Measurements from ENCODE around the gene SPIB. TPM values are rescaled to one million over a fixed set of nuclear protein-coding genes. Genes with fewer than 3 reads are reported as not detected.

SPIB gene
- total RNA-seq, 1 donor from 2014 or later: not detected

DNA sequence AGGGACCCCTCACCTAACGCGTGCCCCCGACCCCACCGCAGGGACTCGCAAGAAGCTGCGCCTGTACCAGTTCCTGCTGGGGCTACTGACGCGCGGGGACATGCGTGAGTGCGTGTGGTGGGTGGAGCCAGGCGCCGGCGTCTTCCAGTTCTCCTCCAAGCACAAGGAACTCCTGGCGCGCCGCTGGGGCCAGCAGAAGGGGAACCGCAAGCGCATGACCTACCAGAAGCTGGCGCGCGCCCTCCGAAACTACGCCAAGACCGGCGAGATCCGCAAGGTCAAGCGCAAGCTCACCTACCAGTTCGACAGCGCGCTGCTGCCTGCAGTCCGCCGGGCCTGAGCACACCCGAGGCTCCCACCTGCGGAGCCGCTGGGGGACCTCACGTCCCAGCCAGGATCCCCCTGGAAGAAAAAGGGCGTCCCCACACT lies 9.3 kb downstream of the SPIB start:
- TF ChIP-seq, protein P1, sequence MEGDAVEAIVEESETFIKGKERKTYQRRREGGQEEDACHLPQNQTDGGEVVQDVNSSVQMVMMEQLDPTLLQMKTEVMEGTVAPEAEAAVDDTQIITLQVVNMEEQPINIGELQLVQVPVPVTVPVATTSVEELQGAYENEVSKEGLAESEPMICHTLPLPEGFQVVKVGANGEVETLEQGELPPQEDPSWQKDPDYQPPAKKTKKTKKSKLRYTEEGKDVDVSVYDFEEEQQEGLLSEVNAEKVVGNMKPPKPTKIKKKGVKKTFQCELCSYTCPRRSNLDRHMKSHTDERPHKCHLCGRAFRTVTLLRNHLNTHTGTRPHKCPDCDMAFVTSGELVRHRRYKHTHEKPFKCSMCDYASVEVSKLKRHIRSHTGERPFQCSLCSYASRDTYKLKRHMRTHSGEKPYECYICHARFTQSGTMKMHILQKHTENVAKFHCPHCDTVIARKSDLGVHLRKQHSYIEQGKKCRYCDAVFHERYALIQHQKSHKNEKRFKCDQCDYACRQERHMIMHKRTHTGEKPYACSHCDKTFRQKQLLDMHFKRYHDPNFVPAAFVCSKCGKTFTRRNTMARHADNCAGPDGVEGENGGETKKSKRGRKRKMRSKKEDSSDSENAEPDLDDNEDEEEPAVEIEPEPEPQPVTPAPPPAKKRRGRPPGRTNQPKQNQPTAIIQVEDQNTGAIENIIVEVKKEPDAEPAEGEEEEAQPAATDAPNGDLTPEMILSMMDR (conservative IDR thresholded peaks at IDR 0.05; ENCODE audit: low read depth, low read length): no peak
- peak overlapping the region; percentile 31 for H3K4me3 ChIP-seq (ENCODE audit: low read depth, low read length)
- DNase-seq (ENCODE audit: low read depth): no peak

DNA sequence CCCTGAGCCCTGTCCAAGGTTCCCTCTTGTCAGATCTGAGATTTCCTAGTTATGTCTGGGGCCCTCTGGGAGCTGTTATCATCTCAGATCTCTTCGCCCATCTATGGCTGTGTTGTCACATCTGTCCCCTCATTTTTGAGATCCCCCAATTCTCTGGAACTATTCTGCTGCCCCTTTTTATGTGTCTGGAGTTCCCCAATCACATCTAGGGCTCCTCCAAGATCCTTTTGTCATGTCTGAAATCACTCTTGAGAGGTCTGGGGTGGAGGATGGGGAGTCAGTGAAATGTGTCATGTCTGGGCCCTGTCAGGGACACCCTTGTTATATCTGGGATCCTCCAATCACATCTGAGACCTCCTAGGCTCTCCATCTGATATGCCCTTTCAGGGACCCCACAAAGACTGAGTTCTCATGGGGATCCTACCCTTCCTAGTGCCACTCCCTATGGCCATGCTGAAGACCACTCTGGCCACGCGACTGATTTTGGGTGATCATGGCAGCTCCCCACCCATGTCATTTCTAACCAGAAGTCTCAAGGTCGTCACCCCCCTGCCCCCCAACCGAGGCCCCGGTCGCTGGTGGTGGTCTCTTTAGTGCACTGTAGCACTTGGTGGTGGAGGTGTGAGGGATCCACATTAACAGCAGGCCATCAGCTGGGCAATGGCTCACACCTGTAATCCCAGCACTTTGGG lies 10.2 kb downstream of the SPIB start:
- TF ChIP-seq, protein P1 (conservative IDR thresholded peaks at IDR 0.05; ENCODE audit: low read depth, low read length): no peak
- DNase-seq (ENCODE audit: low read depth): no peak
- no peak overlapping the region for H3K4me3 ChIP-seq (ENCODE audit: low read depth, low read length)

DNA sequence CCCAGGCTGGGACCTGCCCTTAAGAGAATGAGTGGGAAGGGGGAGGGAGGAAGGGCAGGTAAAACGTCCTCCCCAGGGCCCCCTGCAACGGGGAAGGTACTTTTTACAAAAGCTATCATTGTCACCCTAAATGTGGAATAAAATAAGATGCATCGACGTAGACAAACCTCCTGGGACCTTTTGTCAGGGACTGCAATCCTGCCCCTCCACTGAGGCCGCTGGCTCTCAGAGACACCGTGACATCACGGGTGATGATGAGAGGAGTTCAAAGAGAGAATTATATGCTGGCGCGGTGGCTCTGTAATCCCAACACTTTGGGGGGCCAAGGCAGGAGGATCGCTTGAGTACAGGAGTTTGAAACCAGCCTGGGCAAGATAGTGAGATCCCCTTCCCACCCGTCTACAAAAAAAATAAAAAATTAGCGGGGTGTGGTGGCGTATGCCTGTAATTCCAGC lies 12.2 kb downstream of the SPIB start:
- TF ChIP-seq, protein P1 (conservative IDR thresholded peaks at IDR 0.05; ENCODE audit: low read depth, low read length): no peak
- no peak for DNase-seq (ENCODE audit: low read depth)
- peak overlapping the region; percentile 62 for H3K4me3 ChIP-seq (ENCODE audit: low read depth, low read length)

DNA sequence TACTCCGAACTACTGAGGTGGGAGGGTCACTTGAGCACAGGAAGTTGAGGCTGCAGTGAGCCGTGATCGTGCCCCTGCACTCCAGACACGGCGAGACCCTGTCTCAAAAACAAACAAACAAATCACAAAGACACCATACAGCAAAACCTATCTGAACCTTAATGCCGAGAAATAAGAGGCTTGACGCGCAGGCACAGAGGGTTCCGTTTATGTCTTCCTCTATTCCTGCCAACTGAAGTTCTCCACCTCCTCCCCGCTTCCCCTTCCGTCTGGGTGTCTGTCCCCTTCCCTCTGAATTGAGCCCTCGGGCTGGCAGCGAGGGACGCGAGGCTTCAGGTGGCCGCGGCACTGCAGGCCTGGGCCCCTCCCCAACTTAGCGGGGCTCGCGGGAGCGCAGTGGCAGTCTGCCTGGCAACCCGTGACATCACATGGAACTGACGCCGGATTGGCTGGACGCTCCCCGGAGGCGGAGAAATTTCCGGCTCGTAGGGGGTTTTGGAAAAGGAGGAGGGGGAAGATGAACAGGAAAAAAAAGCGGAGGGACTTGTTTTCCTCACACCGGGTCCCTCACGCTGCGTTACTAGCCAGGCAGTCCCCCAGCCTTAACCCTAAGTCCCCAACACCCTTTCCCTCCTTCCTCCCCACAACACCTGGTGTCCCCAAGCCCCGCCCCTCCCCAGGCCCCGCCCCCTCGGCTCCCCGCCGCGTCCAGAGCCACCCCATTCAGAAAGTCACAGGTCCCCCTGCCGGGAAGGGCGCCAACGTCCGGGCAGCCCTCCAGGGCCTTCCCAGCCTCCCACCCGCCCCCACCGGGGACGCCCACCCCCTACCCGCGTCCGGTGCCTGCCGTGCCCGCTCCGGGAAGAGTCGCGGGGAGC lies 12.8 kb downstream of the SPIB start:
- DNase-seq (ENCODE audit: low read depth): no peak
- H3K4me3 ChIP-seq (ENCODE audit: low read depth, low read length): peak overlapping the region; percentile 62
- TF ChIP-seq, protein P1 (conservative IDR thresholded peaks at IDR 0.05; ENCODE audit: low read depth, low read length): no peak

DNA sequence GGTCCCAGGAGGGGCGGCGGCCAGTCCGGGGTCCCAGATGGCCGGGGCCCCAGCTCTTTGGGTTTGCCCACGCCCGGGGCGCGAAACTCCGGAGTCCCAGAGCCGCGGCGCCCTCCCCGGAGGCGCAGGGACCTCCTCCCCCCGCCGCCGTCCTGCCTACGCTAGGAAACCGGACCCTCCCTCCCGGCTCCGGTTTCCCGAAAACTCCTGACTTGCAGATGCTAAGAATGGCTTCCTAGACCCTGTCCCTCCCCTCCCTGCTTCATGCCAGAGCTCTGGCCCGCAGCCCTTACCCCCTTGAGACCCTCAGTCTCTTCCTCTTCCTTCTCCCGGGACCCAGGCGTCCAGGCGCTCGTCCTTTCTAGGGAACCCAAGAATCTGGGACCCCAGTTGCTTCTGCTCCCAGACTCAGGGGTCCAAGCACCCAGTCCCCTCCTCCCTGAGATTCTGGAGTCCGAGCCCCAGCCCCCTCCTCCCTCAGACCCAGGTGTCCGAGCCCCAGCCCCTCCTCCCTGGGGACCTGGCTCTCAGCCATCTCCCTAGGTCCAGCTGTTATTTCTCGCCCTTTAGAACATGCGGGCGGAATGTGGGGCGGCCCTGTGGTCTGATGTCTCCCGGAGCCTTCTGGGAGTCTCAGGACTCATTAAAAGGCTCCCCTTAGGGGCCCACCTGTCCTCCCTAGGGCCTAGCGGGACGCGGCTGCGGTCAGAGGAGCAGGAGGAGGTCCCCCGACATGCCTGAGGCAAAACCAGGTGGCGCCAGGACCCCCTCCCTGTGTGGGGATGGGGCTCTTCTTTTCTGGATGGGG lies 13.7 kb downstream of the SPIB start, which contains the start of gene MYBPC2:
TSS of gene MYBPC2 (plus strand) at position 672 of the 808 bp plus-strand sequence. CDS start at position 734, 62 bp downstream.
- peak within 1 kb of the TSS; percentile 62 for H3K4me3 ChIP-seq (ENCODE audit: low read depth, low read length)
- no peak for DNase-seq (ENCODE audit: low read depth)
- TF ChIP-seq, protein P1 (conservative IDR thresholded peaks at IDR 0.05; ENCODE audit: low read depth, low read length): no peak
